HG03378 (cell line): ENCODE measurements around the gene CTSL.
"Not testable (repeated sequence)": the region's sequence is repeated elsewhere in the genome, so short reads cannot be mapped to it uniquely, and the experiment has no call there.

ENCODE experiments used
- ATAC-seq: cut with Tn5 transposase; IDR thresholded peaks from one replicate; pipeline ENCODE4 v1.9.1; 2021; ENCODE audit warnings: mild to moderate bottlenecking, moderate library complexity; ENCODE audit not compliant: unreplicated experiment

CTSL gene

DNA sequence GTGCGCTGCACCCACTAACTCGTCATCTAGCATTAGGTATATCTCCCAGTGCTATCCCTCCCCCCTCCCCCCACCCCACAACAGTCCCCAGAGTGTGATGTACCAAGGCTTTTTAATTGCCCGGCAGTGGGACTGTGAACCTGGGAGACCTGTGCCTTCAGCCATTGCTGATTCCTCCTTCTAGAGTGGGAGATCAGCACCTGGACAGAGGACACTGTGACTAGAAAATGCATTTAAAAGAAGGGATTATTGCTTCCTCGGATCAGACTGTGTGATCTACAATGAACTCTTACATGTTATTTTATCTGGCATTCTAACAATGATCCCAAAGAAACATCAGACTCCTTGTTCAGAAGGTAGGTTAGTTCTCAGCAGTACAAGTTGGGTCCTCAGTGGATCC is 25.9 kb downstream of the CTSL start:
- ATAC-seq, result no peak

- no peak for ATAC-seq
Measured at GRCh38 chr9:87753313-87753712, 27.4 kb downstream of the CTSL start.

DNA sequence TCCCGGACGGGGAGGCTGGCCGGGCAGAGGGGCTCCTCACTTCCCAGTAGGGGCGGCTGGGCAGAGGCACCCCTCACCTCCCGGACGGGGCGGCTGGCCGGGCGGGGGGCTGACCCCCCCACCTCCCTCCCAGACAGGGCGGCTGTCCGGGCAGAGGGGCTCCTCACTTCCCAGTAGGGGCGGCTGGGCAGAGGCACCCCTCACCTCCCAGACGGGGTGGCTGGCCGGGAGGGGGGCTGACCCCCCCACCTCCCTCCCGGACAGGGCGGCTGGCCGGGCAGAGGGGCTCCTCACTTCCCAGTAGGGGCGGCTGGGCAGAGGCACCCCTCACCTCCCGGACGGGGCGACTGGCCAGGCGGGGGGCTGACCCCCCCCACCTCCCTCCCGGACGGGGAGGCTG is 32.4 kb downstream of the CTSL start:
- not testable (repeated sequence) for ATAC-seq

- ATAC-seq, result not testable (repeated sequence)
Measured at GRCh38 chr9:87759980-87760379, 34.1 kb downstream of the CTSL start.

GRCh38 chr9:87760529-87760928 is 34.6 kb downstream of the CTSL start:
- no peak for ATAC-seq

DNA sequence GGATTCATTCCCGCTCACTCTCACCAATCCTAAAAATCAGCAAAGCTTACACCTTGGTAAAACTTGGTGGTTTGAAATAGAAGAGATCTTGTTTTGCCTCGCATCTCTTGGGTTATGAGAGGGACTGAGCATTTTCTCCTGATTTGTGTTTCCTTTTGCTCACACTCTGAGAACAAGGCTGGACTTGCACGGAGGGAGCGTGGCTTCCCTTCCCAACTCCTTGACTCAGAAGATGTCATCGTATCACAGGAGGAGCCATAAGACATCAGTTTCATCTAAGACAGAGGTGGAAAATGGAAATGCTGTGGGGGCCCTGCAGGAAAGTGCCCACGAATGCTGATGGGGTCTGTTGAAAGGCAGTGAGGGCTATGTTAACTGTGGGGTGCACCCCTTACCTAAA is 37.4 kb downstream of the CTSL start:
- ATAC-seq, result no peak

GRCh38 chr9:87765521-87765920 is 39.6 kb downstream of the CTSL start:
- ATAC-seq, result no peak

DNA sequence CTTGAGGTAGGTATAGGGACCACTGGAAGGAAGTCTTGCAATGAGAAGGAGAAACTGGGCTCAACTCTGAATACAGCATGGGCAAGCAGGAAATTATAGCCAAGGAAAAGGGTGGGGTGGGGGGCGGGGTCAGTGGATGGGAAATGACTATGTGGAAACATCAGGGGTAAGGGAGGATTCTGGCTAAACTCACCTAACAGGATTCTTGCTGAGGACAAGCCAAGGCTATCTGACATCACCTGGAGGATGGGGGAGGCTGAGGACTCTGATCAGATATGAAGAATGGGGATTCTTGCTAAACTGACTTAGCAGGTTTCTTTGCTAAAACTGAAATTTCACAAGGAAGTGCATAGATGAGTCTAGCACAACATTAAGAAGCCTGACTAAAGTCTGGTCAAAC is 40.8 kb downstream of the CTSL start:
- no peak for ATAC-seq

DNA sequence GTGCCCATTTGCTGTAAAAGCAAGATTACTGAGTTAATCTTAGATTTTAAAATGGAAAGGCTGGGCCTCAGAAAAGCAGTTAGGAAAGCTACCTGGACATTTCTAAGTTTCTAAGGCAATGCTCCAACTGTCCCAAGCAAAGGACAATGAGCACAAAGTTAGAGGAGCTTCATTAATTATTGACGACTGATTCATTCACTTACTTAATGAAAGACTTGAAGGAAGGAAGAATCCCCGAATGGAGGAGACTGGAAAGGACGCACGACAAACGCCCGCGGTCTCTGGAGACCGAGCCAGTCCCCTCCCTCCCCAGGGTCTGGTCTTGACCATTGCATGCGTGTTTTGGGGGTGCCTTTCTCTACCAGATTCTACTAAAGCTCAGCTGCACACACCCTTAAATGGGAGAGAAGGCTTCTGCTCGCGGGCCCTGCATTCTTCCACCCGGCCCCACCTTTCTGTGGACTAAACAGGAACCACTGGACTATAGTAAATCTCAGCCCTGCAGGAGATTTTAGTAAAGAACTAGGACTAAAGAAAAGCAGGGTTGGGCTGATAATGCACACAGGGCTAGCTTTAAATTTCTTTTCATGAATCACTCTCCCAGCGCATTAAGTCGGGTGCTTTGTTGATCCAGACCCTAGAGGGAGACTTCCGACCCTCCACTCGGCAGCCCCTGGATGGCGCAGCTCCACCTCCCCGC is 44.8 kb downstream of the CTSL start:
- no peak for ATAC-seq

- ATAC-seq, result no peak
Measured at GRCh38 chr9:87771316-87772006, 45.5 kb downstream of the CTSL start.

- ATAC-seq, result no peak
Measured at GRCh38 chr9:87776481-87777379, 50.8 kb downstream of the CTSL start.

GRCh38 chr9:87778996-87779395 is 53.1 kb downstream of the CTSL start:
- ATAC-seq, result no peak
